MM.1S (cell line): ENCODE measurements around the gene TXNRD1.

ENCODE experiments used
- CTCF ChIP-seq: fragments of 300-600 bp; sonication (generic); IDR thresholded peaks from 2 replicates; pipeline ENCODE4 v1.5.1; 2016; ENCODE audit warnings: antibody characterized with exemption, low read length, mixed read lengths
- EZH2 ChIP-seq: fragments of 300-600 bp; sonication (generic); optimal IDR thresholded peaks from 2 replicates; pipeline ENCODE3; 2017; ENCODE audit warnings: low read depth, mild to moderate bottlenecking, antibody characterized with exemption, low read length, mixed read lengths

- no peak for TF ChIP-seq CTCF
- no peak for TF ChIP-seq EZH2
These were observed 90.8 kb downstream of the TXNRD1 start for GRCh38 chr12:104306376-104306775.
